Gastrocnemius medialis (tissue), 4 donors: Measurements from ENCODE around the gene SSTR3.

Experiments used
- CTCF ChIP-seq, 5 experiments: fragments of 450-650 bp in 3 of 5; fragments of 200-600 bp in 2 of 5; sonication (generic) in 2 of 5; IDR thresholded peaks in 4 of 5; conservative IDR thresholded peaks in 1 of 5; 1 replicate in 4 of 5; 2 replicates in 1 of 5; pipeline ENCODE4 v1.5.1; 2016 to 2019; ENCODE audit warnings: antibody characterized with exemption in 5 of 5, mild to moderate bottlenecking in 3 of 5, moderate library complexity in 3 of 5
- POLR2A ChIP-seq, 2 donors: fragments of 450-650 bp; IDR thresholded peaks; one replicate each; pipeline ENCODE4 v1.6.1; 2017; ENCODE audit warnings: antibody characterized with exemption in 2 of 2, mild to moderate bottlenecking in 2 of 2, moderate library complexity in 2 of 2

- TF ChIP-seq CTCF (IDR thresholded peaks at IDR 0.05 in 4 of 5, conservative IDR thresholded peaks at IDR 0.05 in 1 of 5) (no peak), POLR2A (IDR thresholded peaks at IDR 0.05) (no peak)
Observed at GRCh38 chr22:37259540-37260029, 47.3 kb upstream of the SSTR3 start.
